ENCODE measurements around the gene TGFA.

DNA sequence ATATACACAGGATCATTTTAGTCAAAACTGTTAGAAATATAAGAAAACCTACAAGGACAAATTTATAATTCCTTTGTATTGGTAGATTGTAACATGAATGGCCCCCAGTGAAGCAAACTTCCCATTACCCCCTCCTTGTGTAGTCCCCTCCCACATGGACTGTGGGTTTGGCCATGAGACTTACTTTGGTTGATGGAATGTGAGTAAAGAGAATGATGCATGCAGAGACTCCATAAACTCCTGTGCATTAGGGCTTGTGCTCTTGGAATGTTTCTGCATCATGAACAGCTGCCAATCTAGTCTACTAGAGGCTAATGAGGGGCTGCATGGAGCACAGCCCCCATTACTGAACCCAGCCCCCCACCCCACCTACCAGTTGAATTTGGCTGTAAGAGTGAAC, 8.3 kb upstream of the TGFA start:
- TF ChIP-seq, protein P1, sequence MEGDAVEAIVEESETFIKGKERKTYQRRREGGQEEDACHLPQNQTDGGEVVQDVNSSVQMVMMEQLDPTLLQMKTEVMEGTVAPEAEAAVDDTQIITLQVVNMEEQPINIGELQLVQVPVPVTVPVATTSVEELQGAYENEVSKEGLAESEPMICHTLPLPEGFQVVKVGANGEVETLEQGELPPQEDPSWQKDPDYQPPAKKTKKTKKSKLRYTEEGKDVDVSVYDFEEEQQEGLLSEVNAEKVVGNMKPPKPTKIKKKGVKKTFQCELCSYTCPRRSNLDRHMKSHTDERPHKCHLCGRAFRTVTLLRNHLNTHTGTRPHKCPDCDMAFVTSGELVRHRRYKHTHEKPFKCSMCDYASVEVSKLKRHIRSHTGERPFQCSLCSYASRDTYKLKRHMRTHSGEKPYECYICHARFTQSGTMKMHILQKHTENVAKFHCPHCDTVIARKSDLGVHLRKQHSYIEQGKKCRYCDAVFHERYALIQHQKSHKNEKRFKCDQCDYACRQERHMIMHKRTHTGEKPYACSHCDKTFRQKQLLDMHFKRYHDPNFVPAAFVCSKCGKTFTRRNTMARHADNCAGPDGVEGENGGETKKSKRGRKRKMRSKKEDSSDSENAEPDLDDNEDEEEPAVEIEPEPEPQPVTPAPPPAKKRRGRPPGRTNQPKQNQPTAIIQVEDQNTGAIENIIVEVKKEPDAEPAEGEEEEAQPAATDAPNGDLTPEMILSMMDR (IDR thresholded peaks at IDR 0.05), result no peak
- TF ChIP-seq EZH2 (IDR thresholded peaks at IDR 0.05), result no peak
